IMR-90 (cell line): Measurements from ENCODE around the gene IMP3. TPM values are rescaled to one million over a fixed set of nuclear protein-coding genes. Genes with fewer than 3 reads are reported as not detected.

Source experiments
- ATAC-seq: fragments of 200-7000 bp; cut with Tn5 transposase; 2 replicates; pipeline ENCODE4 v1.9.1; 2020; ENCODE audit warnings: low read depth, mild to moderate bottlenecking, moderate library complexity
- BruUV-seq: library from RNA; stranded (reverse); fragments of 400-500 nt; replicated peaks from 2 replicates; lab custom pipeline; 2021; lab: Mats Ljungman, UMichigan
- CTCF ChIA-PET: fragments of 300-600 bp; formaldehyde crosslinking; extraction: SDS; loops from one replicate; lab custom pipeline; 2021; ENCODE audit warnings: antibody characterized with exemption; lab: Yijun Ruan, JAX
- POLR2A ChIA-PET: fragments of 300-600 bp; sonication (Branson Sonifier 250); formaldehyde crosslinking; loops from one replicate; lab custom pipeline; 2022; ENCODE audit warnings: antibody characterized with exemption; ENCODE audit not compliant: unreplicated experiment; lab: Charles Lee
- DNase-seq: peaks from one replicate; pipeline ENCODE4 v3.0.0; 2013
- H2AFZ ChIP-seq: replicated peaks from 2 replicates; pipeline ENCODE3; 2013; ENCODE audit warnings: low read length, mild to moderate bottlenecking; ENCODE audit not compliant: poor library complexity
- H2AK5ac ChIP-seq: 2 replicates; pipeline ENCODE4 v1.6.1; 2013; ENCODE audit warnings: low read depth, low read length, inconsistent platforms
- H2AK9ac ChIP-seq: replicated peaks from 2 replicates; pipeline ENCODE3; 2013; ENCODE audit warnings: mild to moderate bottlenecking, low read depth, low read length, moderate library complexity; ENCODE audit not compliant: poor library complexity
- H2BK120ac ChIP-seq: 2 replicates; pipeline ENCODE4 v1.6.1; 2013; ENCODE audit warnings: low read depth, low read length, inconsistent platforms
- H2BK15ac ChIP-seq: 3 replicates; pipeline ENCODE4 v1.6.1; 2013; ENCODE audit warnings: low read depth, low read length, inconsistent platforms
- H2BK20ac ChIP-seq: 2 replicates; pipeline ENCODE4 v1.6.1; 2013; ENCODE audit warnings: low read depth, mild to moderate bottlenecking, inconsistent platforms, low read length, moderate library complexity
- H2BK5ac ChIP-seq: 2 replicates; pipeline ENCODE4 v1.6.1; 2013; ENCODE audit warnings: mild to moderate bottlenecking, low read depth, low read length, inconsistent platforms; ENCODE audit not compliant: poor library complexity, severe bottlenecking
- H3K14ac ChIP-seq: replicated peaks from 2 replicates; pipeline ENCODE4 v1.6.1; 2013; ENCODE audit warnings: low read depth, low read length, inconsistent platforms
- H3K18ac ChIP-seq: 2 replicates; pipeline ENCODE4 v1.6.1; 2013; ENCODE audit warnings: low read depth, low read length, control low read depth
- H3K23ac ChIP-seq: 2 replicates; pipeline ENCODE4 v1.6.1; 2013; ENCODE audit warnings: low read depth, low read length, inconsistent platforms
- H3K27ac ChIP-seq: 2 replicates; pipeline ENCODE4 v1.5.1; 2013; ENCODE audit warnings: mild to moderate bottlenecking, control low read depth, low read length; ENCODE audit not compliant: insufficient read depth
- H3K27me3 ChIP-seq: 2 replicates; pipeline ENCODE4 v1.6.1; 2013; ENCODE audit warnings: low read length; ENCODE audit not compliant: control insufficient read depth, insufficient read depth
- H3K36me3 ChIP-seq: 2 replicates; pipeline ENCODE4 v1.6.1; 2013; ENCODE audit warnings: low read length, mixed read lengths; ENCODE audit not compliant: control insufficient read depth, insufficient read depth
- H3K4ac ChIP-seq: 2 replicates; pipeline ENCODE4 v1.6.1; 2013; ENCODE audit warnings: low read depth, low read length, inconsistent platforms
- H3K4me1 ChIP-seq: 2 replicates; pipeline ENCODE4 v1.6.1; 2013; ENCODE audit warnings: low read length, mixed read lengths; ENCODE audit not compliant: control insufficient read depth, insufficient read depth
- H3K4me2 ChIP-seq: 2 replicates; pipeline ENCODE4 v1.6.1; 2013; ENCODE audit warnings: low read depth, mild to moderate bottlenecking, control low read depth, low read length, moderate library complexity
- H3K4me3 ChIP-seq: 2 replicates; pipeline ENCODE4 v1.5.1; 2013; ENCODE audit warnings: low read depth, mild to moderate bottlenecking, control low read depth, low read length, moderate library complexity; ENCODE audit not compliant: insufficient read depth
- H3K56ac ChIP-seq: 2 replicates; pipeline ENCODE4 v1.6.1; 2013; ENCODE audit warnings: low read length, inconsistent platforms; ENCODE audit not compliant: insufficient read depth; ENCODE audit errors: extremely low read depth
- H3K79me1 ChIP-seq, 2 experiments: 2 replicates each; pipeline ENCODE4 v1.6.1; 2013; ENCODE audit warnings: low read length in 2 of 2, inconsistent platforms in 1 of 2, low read depth in 1 of 2
- H3K9ac ChIP-seq: 2 replicates; pipeline ENCODE4 v1.6.1; 2013; ENCODE audit warnings: low read depth, low read length, control low read depth
- H3K9me1 ChIP-seq: 2 replicates; pipeline ENCODE4 v1.6.1; 2013; ENCODE audit warnings: low read length, inconsistent platforms; ENCODE audit not compliant: insufficient read depth
- H3K9me3 ChIP-seq: 2 replicates; pipeline ENCODE4 v1.6.1; 2013; ENCODE audit warnings: low read length; ENCODE audit not compliant: control insufficient read depth, insufficient read depth
- H4K20me1 ChIP-seq: 2 replicates; pipeline ENCODE4 v1.6.1; 2013; ENCODE audit warnings: low read length, inconsistent platforms; ENCODE audit not compliant: insufficient read depth
- H4K5ac ChIP-seq: 2 replicates; pipeline ENCODE4 v1.6.1; 2013; ENCODE audit warnings: mild to moderate bottlenecking, low read depth, low read length, control low read depth
- H4K8ac ChIP-seq, 2 experiments: 2 replicates each; pipeline ENCODE4 v1.6.1; 2013; ENCODE audit warnings: low read depth in 2 of 2, low read length in 2 of 2, control low read depth in 1 of 2, inconsistent platforms in 1 of 2
- H4K91ac ChIP-seq: 2 replicates; pipeline ENCODE4 v1.6.1; 2013; ENCODE audit warnings: low read depth, low read length, inconsistent platforms; ENCODE audit not compliant: insufficient read depth
- BHLHE40 ChIP-seq: fragments of 150-350 bp; IDR thresholded peaks from 2 replicates; pipeline ENCODE4 v1.6.1; 2016; ENCODE audit warnings: mild to moderate bottlenecking, low read depth, low read length
- CHD1 ChIP-seq: IDR thresholded peaks from 2 replicates; pipeline ENCODE4 v1.6.1; 2012; ENCODE audit warnings: low read depth, low read length, improper control_type of control experiment
- FOS ChIP-seq: fragments of 150-350 bp; IDR thresholded peaks from 2 replicates; pipeline ENCODE4 v1.6.1; 2016; ENCODE audit warnings: low read depth, low read length
- MAFK ChIP-seq: IDR thresholded peaks from 2 replicates; pipeline ENCODE4 v1.6.1; 2012; ENCODE audit warnings: low read depth, low read length, improper control_type of control experiment
- MAZ ChIP-seq: IDR thresholded peaks from 2 replicates; pipeline ENCODE4 v1.6.1; 2012; ENCODE audit warnings: low read depth, mild to moderate bottlenecking, low read length, improper control_type of control experiment, moderate library complexity, borderline replicate concordance
- MXI1 ChIP-seq: IDR thresholded peaks from 2 replicates; pipeline ENCODE4 v1.6.1; 2012; ENCODE audit warnings: low read depth, mild to moderate bottlenecking, low read length, moderate library complexity, borderline replicate concordance
- NFE2L2 ChIP-seq: fragments of 150-350 bp; IDR thresholded peaks from 2 replicates; pipeline ENCODE4 v1.6.1; 2016; ENCODE audit warnings: low read depth, mild to moderate bottlenecking, low read length
- POLR2A ChIP-seq: IDR thresholded peaks from 2 replicates; pipeline ENCODE4 v1.6.1; 2012; ENCODE audit warnings: mild to moderate bottlenecking, low read depth, low read length
- WGBS, 2 experiments: methylation state at CpG; one replicate each; pipeline versions ENCODE4 v1.1.5 to v1.1.7; 2013; ENCODE audit warnings: missing lambda C conversion rate in 2 of 2; ENCODE audit not compliant: insufficient read length in 1 of 2; ENCODE audit errors: extremely low coverage in 2 of 2; 5-methylcytosine and 5-hydroxymethylcytosine counted together
- dilution Hi-C: fragments of 300-500 bp; cut with HindIII; formaldehyde crosslinking; loops from one replicate; pipeline ENCODE4 v1.14.3; 2018; ENCODE audit warnings: low sequenced_read_pairs; ENCODE audit not compliant: unreplicated experiment
- in situ Hi-C: fragments of 300-500 bp; cut with MboI; formaldehyde crosslinking; loops from 3 replicates; pipeline ENCODE4 v1.14.3; 2019; ENCODE audit warnings: low sequenced_read_pairs, inconsistent platforms, mixed read lengths
- intact Hi-C: fragments of 100-400 bp; cut with micrococcal nuclease; formaldehyde crosslinking; loops from 2 replicates; pipeline ENCODE4 v1.10.0; 2022
- polyA plus RNA-seq, 3 experiments: library from polyadenylated mRNA; depleted of rRNA; stranded (reverse); fragments of >200 nt; gene quantifications; 2 replicates each; pipeline ENCODE4 v1.2.3, GENCODE V29; 2012; ENCODE audit warnings: low replicate concordance in 1 of 3
- total RNA-seq: library from RNA; depleted of rRNA; stranded (reverse); fragments of >200 nt; gene quantifications from 2 replicates; pipeline ENCODE4 v1.2.3, GENCODE V29; 2012
- TF ChIP-seq, protein P1 (sequence below): fragments of 150-350 bp; IDR thresholded peaks from 2 replicates; pipeline ENCODE4 v1.6.1; 2017; ENCODE audit warnings: mild to moderate bottlenecking, antibody characterized with exemption, low read length, low read depth

Gene IMP3
- total and polyA plus RNA-seq, 2 of the 4 experiments (the other 2 are of a cell fraction), result 42.1 to 59.3 TPM

DNA sequence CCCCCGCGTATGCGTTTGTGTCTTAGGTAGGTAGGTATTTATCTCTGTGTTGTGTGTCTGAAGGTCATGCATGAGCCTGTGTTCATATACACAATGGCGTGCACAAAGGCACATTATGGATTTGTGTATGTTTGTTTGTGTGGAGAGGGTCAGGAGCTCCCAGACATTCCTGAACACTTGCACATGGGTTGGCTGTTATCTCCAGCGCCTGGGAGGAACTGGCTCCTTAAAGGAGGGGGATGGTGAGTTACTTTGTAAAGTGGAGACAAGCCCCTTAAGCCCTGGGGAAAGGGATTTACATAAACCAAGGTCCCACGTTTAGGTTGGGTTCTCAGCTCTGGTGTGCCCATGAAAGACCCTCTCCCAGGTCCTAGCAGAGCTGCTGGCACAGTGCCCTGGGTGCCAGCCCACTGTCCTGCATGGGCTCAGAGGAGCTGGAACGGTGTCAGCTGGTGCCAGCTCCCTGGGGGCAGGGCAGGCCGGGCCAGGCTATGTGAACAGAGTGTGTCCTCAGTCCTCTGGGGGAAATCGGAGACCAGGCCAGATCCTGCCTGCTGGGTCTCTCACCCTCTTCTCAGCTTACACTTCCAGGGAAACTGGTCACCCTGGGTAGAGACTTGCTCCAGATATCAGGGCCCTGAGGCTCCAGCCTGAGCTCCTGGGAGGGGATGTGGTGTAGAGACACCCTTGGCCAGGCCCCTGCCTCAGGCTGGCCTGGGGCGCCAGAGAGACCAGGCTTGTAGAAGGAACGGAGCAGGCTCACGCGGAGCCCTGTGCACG lies 32.8 kb upstream of the IMP3 start:
- Histone ChIP-seq H2AK9ac (peak overlapping the region; percentile 93), H2AFZ (peak overlapping the region; percentile 62), H2AK5ac (peak overlapping the region; percentile 95), H3K79me1 (peaks cover 2 to 57% of the 10 kb centered on the region in 2 experiments; a peak in 3 of 4 replicates), H3K4ac (peak overlapping the region; percentile 94), H3K27me3 (no peaks in the 10 kb centered on the region), H2BK20ac (peak overlapping the region; percentile 81), H3K4me1 (peaks cover 34% of the 10 kb centered on the region), H3K4me3 (no peak overlapping the region), H3K27ac (peak overlapping the region; percentile 78), H4K20me1 (peaks cover 21% of the 10 kb centered on the region), H3K4me2 (peak overlapping the region; percentile 39), H4K8ac (peak overlapping the region; percentile 35 to 74), H3K9me1 (peaks cover 38% of the 10 kb centered on the region), H2BK15ac (peak overlapping the region; percentile 74; the same call in 2 of the 3 replicates), H3K56ac (peak overlapping the region; percentile 58), H3K9ac (peak overlapping the region; percentile 30), H2BK120ac (peak overlapping the region; percentile 87), H2BK5ac (peak overlapping the region; percentile 81), H3K36me3 (peaks cover 2% of the 10 kb centered on the region; the same call in 1 of the 2 replicates), H3K18ac (peak overlapping the region; percentile 11), H3K14ac (peak overlapping the region; percentile 73), H3K23ac (peak overlapping the region; percentile 88; the same call in 1 of the 2 replicates), H4K5ac (peak overlapping the region; percentile 28; the same call in 1 of the 2 replicates), H4K91ac (peak overlapping the region; percentile 94), H3K9me3 (no peaks in the 10 kb centered on the region)
- DNase-seq (peak; percentile 91), ATAC-seq (peak; percentile 69)
- TF ChIP-seq POLR2A (0 out of 2 replicates have a peak, but pooled peaks have one; percentile 5), BHLHE40 (peak; percentile 85), MAFK (no peak), MAZ (peak; percentile 55; the same call in 1 of the 2 replicates), MXI1 (no peak), CHD1 (no peak), FOS (peak; percentile 60; the same call in 1 of the 2 replicates), NFE2L2 (0 out of 2 replicates have a peak, but pooled peaks have one; percentile 1)
- TF ChIP-seq, protein P1, sequence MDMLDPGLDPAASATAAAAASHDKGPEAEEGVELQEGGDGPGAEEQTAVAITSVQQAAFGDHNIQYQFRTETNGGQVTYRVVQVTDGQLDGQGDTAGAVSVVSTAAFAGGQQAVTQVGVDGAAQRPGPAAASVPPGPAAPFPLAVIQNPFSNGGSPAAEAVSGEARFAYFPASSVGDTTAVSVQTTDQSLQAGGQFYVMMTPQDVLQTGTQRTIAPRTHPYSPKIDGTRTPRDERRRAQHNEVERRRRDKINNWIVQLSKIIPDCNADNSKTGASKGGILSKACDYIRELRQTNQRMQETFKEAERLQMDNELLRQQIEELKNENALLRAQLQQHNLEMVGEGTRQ, result no peak
- intact Hi-C loops (loop anchor here (1.0 to 10.0 kb wide), 3 partner anchors 26 to 96 kb away; partner anchors contain the start of genes PTPN9, SNUPN and SNX33), dilution Hi-C loops (no loop called here), in situ Hi-C loops (no loop called here)
- POLR2A ChIA-PET, result interaction anchor here (1.2 kb wide), 1 partner anchor 11 kb away, joined by 3 read pairs; no protein-coding TSS in a partner anchor
- 38% methylated on average over 5 of the region's 14 CpGs; no CpG with 5 or more reads in 1 of the 2 experiments for WGBS, 2 experiments
- CTCF ChIA-PET, result no interaction called here
- no TSS peak for BruUV-seq
